Measurements from ENCODE around the gene ABCD1. TPM values are rescaled to one million over a fixed set of nuclear protein-coding genes. Genes with fewer than 3 reads are reported as not detected.
A peak's percentile ranks its signal among the peaks of the same experiment; 100 is the strongest.

The ABCD1 gene
- total RNA-seq, 1 experiment from 2014 or later, result 3.5 TPM

DNA sequence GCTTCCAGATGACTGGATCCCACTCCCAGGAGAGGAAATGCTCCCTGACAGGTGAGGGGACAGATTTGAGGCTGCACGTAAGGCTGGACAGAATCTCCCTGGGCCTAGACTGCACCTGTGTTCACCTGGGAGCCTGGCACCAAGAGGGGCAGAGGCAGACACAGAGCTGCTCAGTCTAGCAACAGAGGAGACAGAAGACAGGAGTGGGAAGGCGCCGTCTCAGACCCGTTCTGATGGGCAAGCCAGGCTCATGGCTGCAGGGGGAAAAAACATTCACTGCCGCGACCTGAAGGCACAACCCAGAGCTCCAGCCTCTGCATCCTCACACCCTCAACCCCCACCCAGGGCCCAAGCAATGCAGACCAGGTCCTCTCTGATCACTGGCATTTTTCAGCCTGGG is 17.2 kb upstream of the ABCD1 start:
- CTCF ChIA-PET, result interaction anchor here (0.6 to 3.6 kb wide), 11 partner anchors 20 to 802 kb away, joined by 3 to 28 read pairs (median 5); partner anchors contain the start of gene SLC6A8
- H3K27me3 Mint-ChIP-seq (ENCODE audit: insufficient read depth, unreplicated experiment), result no peaks in the 10 kb centered on the region
- POLR2A ChIA-PET, result interaction anchor here (1.4 kb wide), 1 partner anchor 153 kb away, joined by 3 read pairs; no protein-coding TSS in a partner anchor
- no peaks in the 10 kb centered on the region for H3K9me3 Mint-ChIP-seq (ENCODE audit: unreplicated experiment)
- no peak for DNase-seq (ENCODE audit: unreplicated experiment)
- peaks cover 24% of the 10 kb centered on the region for H3K36me3 Mint-ChIP-seq (ENCODE audit: insufficient read depth, unreplicated experiment)
- BruUV-seq (replicated peaks), result no TSS peak
- H3K4me1 Mint-ChIP-seq (ENCODE audit: insufficient read depth, unreplicated experiment), result no peaks in the 10 kb centered on the region
- no peak overlapping the region for H3K27ac Mint-ChIP-seq (ENCODE audit: low read depth, unreplicated experiment)
- intact Hi-C loops (cut with micrococcal nuclease), result no loop called here
- TF ChIP-seq, protein P1, sequence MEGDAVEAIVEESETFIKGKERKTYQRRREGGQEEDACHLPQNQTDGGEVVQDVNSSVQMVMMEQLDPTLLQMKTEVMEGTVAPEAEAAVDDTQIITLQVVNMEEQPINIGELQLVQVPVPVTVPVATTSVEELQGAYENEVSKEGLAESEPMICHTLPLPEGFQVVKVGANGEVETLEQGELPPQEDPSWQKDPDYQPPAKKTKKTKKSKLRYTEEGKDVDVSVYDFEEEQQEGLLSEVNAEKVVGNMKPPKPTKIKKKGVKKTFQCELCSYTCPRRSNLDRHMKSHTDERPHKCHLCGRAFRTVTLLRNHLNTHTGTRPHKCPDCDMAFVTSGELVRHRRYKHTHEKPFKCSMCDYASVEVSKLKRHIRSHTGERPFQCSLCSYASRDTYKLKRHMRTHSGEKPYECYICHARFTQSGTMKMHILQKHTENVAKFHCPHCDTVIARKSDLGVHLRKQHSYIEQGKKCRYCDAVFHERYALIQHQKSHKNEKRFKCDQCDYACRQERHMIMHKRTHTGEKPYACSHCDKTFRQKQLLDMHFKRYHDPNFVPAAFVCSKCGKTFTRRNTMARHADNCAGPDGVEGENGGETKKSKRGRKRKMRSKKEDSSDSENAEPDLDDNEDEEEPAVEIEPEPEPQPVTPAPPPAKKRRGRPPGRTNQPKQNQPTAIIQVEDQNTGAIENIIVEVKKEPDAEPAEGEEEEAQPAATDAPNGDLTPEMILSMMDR (IDR thresholded peaks at IDR 0.05; ENCODE audit: unreplicated experiment), result no peak
- H3K4me3 Mint-ChIP-seq (ENCODE audit: unreplicated experiment), result no peak overlapping the region

DNA sequence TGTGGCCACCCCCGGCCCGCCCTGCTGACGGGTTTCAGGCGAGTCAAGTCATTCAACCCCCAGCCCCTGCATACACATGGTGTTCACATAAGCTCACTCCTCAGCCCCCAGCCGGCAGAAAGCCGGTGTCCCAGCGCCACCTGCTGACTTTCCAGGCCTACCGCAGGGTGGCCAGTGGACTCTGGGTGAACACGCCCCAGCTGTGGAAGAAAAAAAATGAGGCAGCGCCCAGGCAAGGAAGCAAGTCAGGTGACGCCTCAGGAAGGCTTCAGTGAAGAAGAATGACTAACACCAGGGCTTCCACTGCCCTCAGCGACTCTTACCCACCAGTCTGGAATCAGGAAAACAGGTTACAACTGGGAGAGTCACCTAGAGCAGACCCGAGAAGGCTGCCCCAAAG is 16.2 kb upstream of the ABCD1 start:
- peaks cover 23% of the 10 kb centered on the region for H3K36me3 Mint-ChIP-seq (ENCODE audit: insufficient read depth, unreplicated experiment)
- TF ChIP-seq, protein P1 (IDR thresholded peaks at IDR 0.05; ENCODE audit: unreplicated experiment), result peak; percentile 79
- no peaks in the 10 kb centered on the region for H3K4me1 Mint-ChIP-seq (ENCODE audit: insufficient read depth, unreplicated experiment)
- H3K4me3 Mint-ChIP-seq (ENCODE audit: unreplicated experiment), result peak overlapping the region; percentile 8
- H3K27me3 Mint-ChIP-seq (ENCODE audit: insufficient read depth, unreplicated experiment), result no peaks in the 10 kb centered on the region
- H3K9me3 Mint-ChIP-seq (ENCODE audit: unreplicated experiment), result no peaks in the 10 kb centered on the region
- peak overlapping the region; percentile 69 for H3K27ac Mint-ChIP-seq (ENCODE audit: low read depth, unreplicated experiment)
- peak; percentile 85 for DNase-seq (ENCODE audit: unreplicated experiment)
- no TSS peak for BruUV-seq (replicated peaks)
- intact Hi-C loops (cut with micrococcal nuclease), result loop anchor here (2.0 kb wide), 1 partner anchor 154 kb away; no protein-coding TSS in a partner anchor
- ChIA-PET POLR2A (interaction anchor here (0.6 to 1.4 kb wide), 5 partner anchors 14 to 154 kb away, joined by 3 to 5 read pairs (median 3); no protein-coding TSS in a partner anchor), CTCF (interaction anchor here (0.6 to 3.6 kb wide), 21 partner anchors 11 to 803 kb away, joined by 3 to 28 read pairs (median 4); partner anchors contain the start of gene SLC6A8)

DNA sequence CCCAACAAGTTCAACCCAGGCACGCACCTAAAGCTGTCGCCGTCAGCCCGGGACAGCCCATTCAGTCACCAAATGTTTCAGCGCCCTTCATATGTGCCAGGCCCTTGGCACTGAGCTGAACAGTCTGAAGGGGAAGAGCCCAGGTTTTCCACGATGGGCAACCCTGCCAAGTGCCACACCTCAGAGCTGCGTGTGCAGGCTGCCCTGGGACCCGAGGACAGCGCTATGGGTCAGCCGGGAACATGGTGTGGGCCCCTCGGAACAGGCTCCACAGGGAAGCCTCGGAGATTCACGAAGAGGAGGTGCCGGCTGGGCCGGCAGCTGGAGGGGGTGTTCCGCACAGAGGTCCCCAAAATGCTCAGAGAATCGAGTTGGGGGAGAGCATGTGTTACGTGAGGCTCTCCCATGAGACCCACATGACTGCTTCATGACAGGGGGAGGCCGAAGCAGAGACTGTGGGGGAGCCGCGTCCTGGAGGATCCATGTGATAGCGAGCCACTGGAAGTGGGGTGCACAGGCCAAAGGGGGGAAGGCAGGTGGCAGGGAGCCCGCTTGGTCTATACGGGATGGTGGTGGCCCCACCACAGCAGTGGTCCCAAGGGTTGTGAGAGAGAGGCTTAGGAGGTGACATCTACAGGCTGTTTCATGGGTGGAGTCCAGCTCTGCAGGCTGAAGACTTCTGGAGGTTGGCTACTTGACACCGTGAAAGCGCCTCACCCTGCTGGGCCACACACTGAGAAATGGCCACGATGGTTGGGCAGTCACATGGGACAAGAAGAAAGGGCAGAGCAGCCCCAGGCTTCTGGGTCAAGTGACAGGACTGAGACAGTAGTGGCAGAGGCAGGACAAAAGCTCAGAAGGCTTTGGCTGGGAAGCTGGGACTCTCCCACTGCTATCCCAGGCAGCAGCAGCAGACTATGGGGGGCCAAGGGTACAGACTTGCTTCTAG is 14.7 kb upstream of the ABCD1 start:
- no peaks in the 10 kb centered on the region for H3K4me1 Mint-ChIP-seq (ENCODE audit: insufficient read depth, unreplicated experiment)
- no peaks in the 10 kb centered on the region for H3K27me3 Mint-ChIP-seq (ENCODE audit: insufficient read depth, unreplicated experiment)
- ChIA-PET POLR2A (interaction anchor here (0.9 to 1.2 kb wide), 2 partner anchors 9 to 12 kb away, joined by 4 to 7 read pairs; no protein-coding TSS in a partner anchor), CTCF (interaction anchor here (0.6 to 3.6 kb wide), 9 partner anchors 9 to 824 kb away, joined by 3 to 28 read pairs (median 4); no protein-coding TSS in a partner anchor)
- peaks cover 36% of the 10 kb centered on the region for H3K36me3 Mint-ChIP-seq (ENCODE audit: insufficient read depth, unreplicated experiment)
- no peak for DNase-seq (ENCODE audit: unreplicated experiment)
- TF ChIP-seq, protein P1 (IDR thresholded peaks at IDR 0.05; ENCODE audit: unreplicated experiment), result no peak
- no peak overlapping the region for H3K27ac Mint-ChIP-seq (ENCODE audit: low read depth, unreplicated experiment)
- BruUV-seq (replicated peaks), result no TSS peak
- H3K4me3 Mint-ChIP-seq (ENCODE audit: unreplicated experiment), result no peak overlapping the region
- intact Hi-C loops (cut with micrococcal nuclease), result loop anchor here (2.0 kb wide), 1 partner anchor 155 kb away; no protein-coding TSS in a partner anchor
- H3K9me3 Mint-ChIP-seq (ENCODE audit: unreplicated experiment), result no peaks in the 10 kb centered on the region

DNA sequence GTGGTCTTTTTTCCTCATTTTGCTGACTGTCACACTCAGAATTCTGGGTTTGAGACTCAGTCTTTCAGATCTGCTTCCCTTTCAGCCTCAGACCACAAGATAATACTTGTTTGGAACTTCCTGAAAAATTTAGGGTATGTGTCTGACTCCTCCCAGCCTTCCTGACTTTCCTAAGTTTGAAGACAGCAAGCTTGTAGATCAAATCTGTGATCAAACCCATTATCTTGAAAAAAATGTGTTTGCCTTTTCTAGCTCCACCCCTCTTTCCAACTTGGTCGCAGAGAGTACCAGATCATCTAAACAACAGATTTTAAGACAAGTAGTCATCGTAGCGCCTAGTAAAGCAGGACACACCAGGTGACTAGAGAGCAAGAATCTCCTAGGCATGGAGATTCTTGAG is 10.4 kb upstream of the ABCD1 start:
- Mint-ChIP-seq H3K4me3 (ENCODE audit: unreplicated experiment) (no peak overlapping the region), H3K4me1 (ENCODE audit: insufficient read depth, unreplicated experiment) (no peaks in the 10 kb centered on the region), H3K9me3 (ENCODE audit: unreplicated experiment) (no peaks in the 10 kb centered on the region), H3K27me3 (ENCODE audit: insufficient read depth, unreplicated experiment) (no peaks in the 10 kb centered on the region), H3K36me3 (ENCODE audit: insufficient read depth, unreplicated experiment) (peaks cover 69% of the 10 kb centered on the region), H3K27ac (ENCODE audit: low read depth, unreplicated experiment) (no peak overlapping the region)
- BruUV-seq (replicated peaks), result no TSS peak
- ChIA-PET POLR2A (no interaction called here), CTCF (no interaction called here)
- TF ChIP-seq, protein P1 (IDR thresholded peaks at IDR 0.05; ENCODE audit: unreplicated experiment), result no peak
- no peak for DNase-seq (ENCODE audit: unreplicated experiment)
- intact Hi-C loops (cut with micrococcal nuclease), result no loop called here

Data from MCF 10A (cell line).